ENCODE measurements around the gene SCAMP4.

SCAMP4 gene

GRCh38 chr19:1901940-1902404 lies 3.2 kb upstream of the SCAMP4 start:
- CTCF ChIA-PET: interaction anchor here (1.2 to 2.8 kb wide), 2 partner anchors 26 to 28 kb away, joined by 3 to 7 read pairs; no protein-coding TSS in a partner anchor
- TF ChIP-seq CTCF (IDR thresholded peaks at IDR 0.05; ENCODE audit: insufficient read depth, low read length, missing control alignments): no peak
- H3K4me3 ChIP-seq (ENCODE audit: low read depth, low read length): no peak overlapping the region
- POLR2A ChIA-PET: interaction anchor here (1.0 kb wide), 1 partner anchor 17 kb away, joined by 3 read pairs; the partner anchor contains the start of gene ABHD17A
- no peak for DNase-seq (ENCODE audit: low read depth, low spot score)

- no peak for TF ChIP-seq CTCF (IDR thresholded peaks at IDR 0.05; ENCODE audit: insufficient read depth, low read length, missing control alignments)
- DNase-seq (ENCODE audit: low read depth, low spot score): no peak
- CTCF ChIA-PET: interaction anchor here (1.2 to 2.8 kb wide), 2 partner anchors 25 to 27 kb away, joined by 3 to 7 read pairs; no protein-coding TSS in a partner anchor
- POLR2A ChIA-PET: no interaction called here
- H3K4me3 ChIP-seq (ENCODE audit: low read depth, low read length): no peak overlapping the region
Observed at GRCh38 chr19:1902923-1903322, 2.3 kb upstream of the SCAMP4 start.

- ChIA-PET CTCF (interaction anchor here (1.0 to 2.8 kb wide), 3 partner anchors 10 to 25 kb away, joined by 3 to 7 read pairs (median 3); no protein-coding TSS in a partner anchor), POLR2A (no interaction called here)
- DNase-seq (ENCODE audit: low read depth, low spot score): no peak
- peak overlapping the region; percentile 40 for H3K4me3 ChIP-seq (ENCODE audit: low read depth, low read length)
- no peak for TF ChIP-seq CTCF (IDR thresholded peaks at IDR 0.05; ENCODE audit: insufficient read depth, low read length, missing control alignments)
Observed at GRCh38 chr19:1904860-1905109, 414 bp upstream of the SCAMP4 start.

- DNase-seq (ENCODE audit: low read depth, low spot score): no peak
- POLR2A ChIA-PET: interaction anchor here (0.5 kb wide), 1 partner anchor 99 kb away, joined by 4 read pairs; no protein-coding TSS in a partner anchor
- CTCF ChIA-PET: interaction anchor here (0.8 to 1.2 kb wide), 2 partner anchors 8 to 21 kb away, joined by 3 read pairs; no protein-coding TSS in a partner anchor
- no peak for TF ChIP-seq CTCF (IDR thresholded peaks at IDR 0.05; ENCODE audit: insufficient read depth, low read length, missing control alignments)
- H3K4me3 ChIP-seq (ENCODE audit: low read depth, low read length): peak overlapping the region; percentile 76
Observed at GRCh38 chr19:1905863-1906375, 720 bp downstream of the SCAMP4 start.

- CTCF ChIA-PET: interaction anchor here (1.0 kb wide), 1 partner anchor 23 kb away, joined by 3 read pairs; no protein-coding TSS in a partner anchor
Observed at GRCh38 chr19:1906985-1907562, 1.9 kb downstream of the SCAMP4 start.

More at GRCh38 chr19:1906985-1907562, 1.9 kb downstream of the SCAMP4 start:
- no peak for TF ChIP-seq CTCF (IDR thresholded peaks at IDR 0.05; ENCODE audit: insufficient read depth, low read length, missing control alignments)
- POLR2A ChIA-PET: no interaction called here
- no peak for DNase-seq (ENCODE audit: low read depth, low spot score)
- no peak overlapping the region for H3K4me3 ChIP-seq (ENCODE audit: low read depth, low read length)

Measured in AG04449 (cell line).